WI38 (cell line): ENCODE measurements around the gene TM9SF1.

Source experiments
- H3K4me3 ChIP-seq: 2 replicates; pipeline ENCODE4 v1.5.1; 2011; ENCODE audit warnings: low read depth, mild to moderate bottlenecking, control low read depth, low read length
- CTCF ChIP-seq: IDR thresholded peaks from 2 replicates; pipeline ENCODE4 v1.5.1; 2012; ENCODE audit warnings: low read depth, mild to moderate bottlenecking, control low read depth, low read length

TM9SF1 gene

DNA sequence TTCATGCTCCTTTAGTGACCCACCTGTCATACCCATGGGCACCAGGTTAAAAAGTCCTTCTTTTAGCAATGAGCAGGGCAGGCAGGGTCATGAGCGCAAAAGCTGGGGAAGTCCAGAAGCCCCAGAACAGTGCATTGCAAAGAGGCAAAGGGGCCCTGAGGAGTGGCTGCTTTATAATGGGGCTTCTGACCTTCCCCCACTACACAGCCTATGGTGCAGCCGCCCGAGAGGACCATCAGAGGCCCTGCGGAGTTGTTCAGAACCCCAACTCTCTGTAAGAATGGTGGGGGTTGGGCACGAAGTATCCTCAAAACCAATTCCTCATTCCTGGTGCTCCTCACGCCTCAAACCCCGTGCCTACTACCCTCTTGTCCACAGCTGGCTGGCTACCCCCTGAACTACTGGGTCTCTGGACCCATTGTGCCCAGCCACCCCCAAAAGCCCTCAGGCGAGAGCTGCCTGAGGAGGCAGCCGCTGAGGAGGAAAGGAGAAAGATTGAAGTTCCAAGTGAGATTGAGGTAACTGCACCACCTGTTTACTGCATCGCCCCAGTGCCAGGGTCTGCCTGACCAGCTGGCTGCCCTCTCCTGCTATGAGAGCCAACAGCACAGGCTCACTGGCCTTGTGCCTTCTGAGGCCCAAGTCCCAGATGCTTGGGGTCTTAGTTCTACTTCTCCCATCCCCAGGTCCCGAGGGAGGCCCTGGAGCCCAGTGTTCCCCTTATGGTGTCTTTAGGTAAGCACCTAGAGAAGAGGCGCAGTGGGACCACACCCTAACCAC lies 16.7 kb downstream of the TM9SF1 start:
- no peak overlapping the region for H3K4me3 ChIP-seq
- TF ChIP-seq CTCF, result no peak

- no peak overlapping the region for H3K4me3 ChIP-seq
- no peak for TF ChIP-seq CTCF
Measured at GRCh38 chr14:24177891-24178290, 17.4 kb downstream of the TM9SF1 start.

DNA sequence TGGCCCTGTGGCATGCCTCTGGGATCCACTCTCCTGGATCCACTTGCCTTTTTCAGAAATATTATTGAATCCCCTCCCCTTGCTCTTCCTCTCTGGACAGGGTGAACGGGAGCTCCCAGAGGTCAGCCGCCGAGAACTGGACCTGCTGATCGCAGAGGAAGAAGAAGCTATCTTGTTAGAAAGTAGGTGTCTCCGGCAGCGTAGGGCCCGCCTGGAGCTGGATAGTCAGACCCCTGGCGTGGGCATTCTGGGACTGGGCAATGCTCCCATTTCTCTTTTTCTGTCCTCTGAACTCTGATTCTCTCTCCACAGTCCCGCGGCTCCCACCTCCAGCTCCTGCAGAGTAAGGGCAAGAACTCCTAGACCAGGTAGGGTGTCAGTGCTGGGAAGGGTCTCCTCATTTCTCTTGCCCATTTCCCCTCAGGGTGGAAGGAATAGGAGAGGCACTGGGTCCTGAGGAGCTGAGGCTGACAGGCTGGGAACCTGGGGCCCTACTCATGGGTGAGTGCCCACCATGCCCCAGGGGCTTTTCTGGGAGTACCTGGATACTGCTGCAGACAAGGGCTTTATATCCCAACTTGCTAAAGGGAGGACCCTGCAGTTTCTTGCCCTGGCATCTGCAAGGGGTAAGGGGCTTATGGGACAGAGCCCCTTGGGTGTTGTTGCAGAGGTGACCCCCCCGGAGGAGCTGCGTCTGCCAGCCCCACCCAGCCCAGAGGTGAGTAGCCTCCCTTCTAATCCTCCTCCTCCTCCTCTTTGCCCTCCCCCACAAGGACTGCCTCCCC lies 18.0 kb downstream of the TM9SF1 start:
- H3K4me3 ChIP-seq, result no peak overlapping the region
- no peak for TF ChIP-seq CTCF

GRCh38 chr14:24176599-24176998 lies 18.6 kb downstream of the TM9SF1 start:
- H3K4me3 ChIP-seq, result no peak overlapping the region
- no peak for TF ChIP-seq CTCF

- TF ChIP-seq CTCF, result no peak
- H3K4me3 ChIP-seq, result no peak overlapping the region
Measured at GRCh38 chr14:24172871-24173281, 22.4 kb downstream of the TM9SF1 start.

GRCh38 chr14:24172261-24172860 lies 22.9 kb downstream of the TM9SF1 start:
- H3K4me3 ChIP-seq, result no peak overlapping the region
- no peak for TF ChIP-seq CTCF
